Measurements from ENCODE around the gene ARF6.
"Not testable (repeated sequence)": the region's sequence is repeated elsewhere in the genome, so short reads cannot be mapped to it uniquely, and the experiment has no call there.

GRCh38 chr14:49873548-49873947 lies 19.3 kb upstream of the ARF6 start:
- not testable (repeated sequence) for TF ChIP-seq CTCF (IDR thresholded peaks at IDR 0.05 in 2 of 3, conservative IDR thresholded peaks at IDR 0.05 in 1 of 3; ENCODE audit: control insufficient read depth in 2 of 3, extremely low read depth in 1 of 3, insufficient read depth in 1 of 3, low read depth in 3 of 3, low read length in 3 of 3); SREBF2 (IDR thresholded peaks at IDR 0.05; ENCODE audit: low read length); CREB1 (IDR thresholded peaks at IDR 0.05; ENCODE audit: low read depth); TARDBP (IDR thresholded peaks at IDR 0.05; ENCODE audit: borderline replicate concordance); EP300 (IDR thresholded peaks at IDR 0.05; ENCODE audit: borderline replicate concordance in 1 of 2, control insufficient read depth in 1 of 2, low read depth in 2 of 2, low read length in 2 of 2); ZNF217 (IDR thresholded peaks at IDR 0.05); TCF7 (IDR thresholded peaks at IDR 0.05; ENCODE audit: borderline replicate concordance); HSF1 (IDR thresholded peaks at IDR 0.05; ENCODE audit: low read depth, low read length); EZH2 (IDR thresholded peaks at IDR 0.05; ENCODE audit: borderline replicate concordance, control insufficient read depth, low read depth, low read length); SREBF1 (IDR thresholded peaks at IDR 0.05; ENCODE audit: low read length)
- TF ChIP-seq, protein P1, sequence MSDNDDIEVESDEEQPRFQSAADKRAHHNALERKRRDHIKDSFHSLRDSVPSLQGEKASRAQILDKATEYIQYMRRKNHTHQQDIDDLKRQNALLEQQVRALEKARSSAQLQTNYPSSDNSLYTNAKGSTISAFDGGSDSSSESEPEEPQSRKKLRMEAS (IDR thresholded peaks at IDR 0.05; ENCODE audit: low read depth, low read length): not testable (repeated sequence)
